Fibroblast of pulmonary artery (primary cell): Measurements from ENCODE around the gene MDGA2.

Experiments used
- DNase-seq: peaks from one replicate; pipeline ENCODE4 v3.0.0-alpha.2; 2010; ENCODE audit warnings: low read depth
- H3K4me3 ChIP-seq: replicated peaks from 2 replicates; pipeline ENCODE4 v1.5.1; 2011; ENCODE audit warnings: low read depth, mild to moderate bottlenecking, control low read depth, low read length, moderate library complexity
- CTCF ChIP-seq: IDR thresholded peaks from 2 replicates; pipeline ENCODE4 v1.5.1; 2011; ENCODE audit warnings: mild to moderate bottlenecking, control low read depth, low read length, inconsistent platforms; ENCODE audit errors: missing control alignments

MDGA2 gene

GRCh38 chr14:47154276-47154797, 521.1 kb downstream of the MDGA2 start:
- DNase-seq, result no peak
- TF ChIP-seq CTCF, result no peak
- no peak overlapping the region for H3K4me3 ChIP-seq

GRCh38 chr14:47153746-47154145, 521.7 kb downstream of the MDGA2 start:
- H3K4me3 ChIP-seq, result no peak overlapping the region
- DNase-seq, result no peak
- no peak for TF ChIP-seq CTCF

- H3K4me3 ChIP-seq, result no peak overlapping the region
- DNase-seq, result no peak
- TF ChIP-seq CTCF, result no peak
Observed at GRCh38 chr14:47150267-47150666, 525.1 kb downstream of the MDGA2 start.

DNA sequence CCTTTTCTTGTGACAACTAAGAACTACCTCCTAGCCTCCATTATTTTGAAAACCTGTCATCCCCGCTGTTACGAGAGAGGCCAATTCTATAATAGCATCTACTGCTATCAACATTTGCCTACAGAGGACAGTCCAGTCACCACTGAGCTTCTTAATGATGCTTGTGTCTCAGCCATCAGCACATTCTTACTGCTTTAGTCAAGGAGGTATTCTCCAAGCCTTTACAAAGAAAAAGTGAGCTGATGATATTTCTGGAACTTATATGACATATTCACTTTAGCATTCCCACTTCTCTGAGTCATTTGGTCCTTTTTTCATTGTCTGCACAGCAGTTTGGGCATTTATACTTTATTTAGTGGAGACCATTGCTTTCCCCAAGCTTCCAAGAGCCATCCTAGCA, 526.1 kb downstream of the MDGA2 start:
- no peak for TF ChIP-seq CTCF
- DNase-seq, result no peak
- H3K4me3 ChIP-seq, result no peak overlapping the region

DNA sequence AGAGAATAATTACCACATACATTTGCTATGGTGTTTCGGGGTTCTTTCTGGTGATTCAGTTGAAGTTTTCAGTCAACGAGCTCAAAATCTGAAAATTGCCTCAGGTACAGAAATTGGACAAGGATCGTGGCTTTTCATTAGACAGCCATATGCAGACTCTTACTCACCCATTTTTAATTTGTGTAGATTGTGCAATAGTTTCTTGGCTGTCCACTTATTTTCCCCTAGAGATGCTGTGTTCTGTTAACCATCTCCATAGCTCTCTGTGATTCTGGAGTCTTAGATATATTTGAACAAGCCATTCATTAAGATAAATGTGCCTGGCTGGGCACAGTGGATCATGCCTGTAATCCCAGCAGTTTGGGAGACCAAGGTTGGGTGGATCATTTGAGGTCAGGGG, 526.7 kb downstream of the MDGA2 start:
- no peak for TF ChIP-seq CTCF

DNA sequence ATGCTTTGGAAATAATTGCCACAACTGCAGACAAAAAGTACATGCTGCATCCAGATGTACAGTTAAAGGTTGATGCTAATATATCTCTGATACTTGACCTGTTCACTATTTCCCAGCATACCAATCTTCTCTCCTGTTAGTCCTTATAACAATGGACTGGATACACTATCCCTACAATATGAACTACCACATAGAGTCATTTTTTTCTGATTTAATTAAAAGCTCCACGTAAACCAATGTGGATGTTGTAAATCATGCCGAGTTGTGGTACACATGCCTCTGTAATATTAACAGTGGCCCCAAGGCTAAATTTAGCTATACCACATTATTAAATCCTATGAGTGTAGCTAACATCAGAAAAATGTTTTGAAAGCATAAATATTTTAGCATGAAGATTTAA, 554.8 kb downstream of the MDGA2 start:
- TF ChIP-seq CTCF, result no peak
- no peak for DNase-seq
- no peak overlapping the region for H3K4me3 ChIP-seq

More for the DNA sequence above, 526.7 kb downstream of the MDGA2 start:
- no peak for DNase-seq
- H3K4me3 ChIP-seq, result no peak overlapping the region

DNA sequence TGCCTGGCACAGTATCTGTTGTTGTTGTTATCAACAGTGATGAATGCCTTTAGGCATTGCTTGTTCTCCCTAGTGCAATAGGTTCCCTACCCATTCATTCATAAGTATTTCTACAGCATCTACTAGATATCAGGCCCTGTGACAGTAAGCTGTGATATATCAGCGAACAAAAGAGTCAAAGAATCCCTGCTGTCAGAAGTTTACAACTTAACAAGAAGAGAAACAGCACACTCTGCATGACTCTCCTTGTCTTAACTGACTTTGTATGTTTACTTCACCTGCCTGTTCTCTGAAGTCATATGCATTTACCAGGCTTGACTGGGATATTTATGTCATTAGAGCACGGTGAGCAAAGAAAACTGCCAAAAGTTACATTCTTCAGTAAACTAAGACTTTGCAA, 571.6 kb downstream of the MDGA2 start:
- DNase-seq, result no peak
- TF ChIP-seq CTCF, result no peak
- H3K4me3 ChIP-seq, result no peak overlapping the region
